Measurements from ENCODE around the gene USP48. TPM values are rescaled to one million over a fixed set of nuclear protein-coding genes. Genes with fewer than 3 reads are reported as not detected.

Gene USP48
- total RNA-seq, 1 experiment from 2014 or later, result 84.8 TPM

DNA sequence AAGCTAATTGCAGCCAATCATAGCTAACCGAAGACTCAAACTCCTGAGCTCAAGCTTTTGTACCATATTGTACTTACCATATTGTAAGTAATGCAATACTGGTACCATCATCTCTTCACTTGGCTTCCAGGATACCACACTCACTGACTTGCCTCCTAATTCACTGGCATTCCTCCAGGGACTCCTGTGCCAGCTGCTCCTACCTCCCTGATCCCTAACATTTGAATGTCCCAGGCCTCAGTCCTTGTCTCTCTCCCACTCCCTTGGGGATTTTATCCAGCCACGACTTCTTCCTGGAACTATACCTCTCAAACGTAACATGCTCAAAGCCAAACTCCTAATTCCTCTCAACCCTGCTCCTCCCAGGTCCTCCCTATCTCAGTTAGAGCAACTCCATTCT, 33.8 kb downstream of the USP48 start:
- Histone ChIP-seq H3K14ac (ENCODE audit: insufficient read depth, low read length) (no peak overlapping the region), H2BK15ac (ENCODE audit: low read depth, low read length) (no peak overlapping the region), H3K23me2 (ENCODE audit: insufficient read length, low read depth, low read length, poor library complexity, severe bottlenecking) (no peaks in the 10 kb centered on the region), H3K9me3 (ENCODE audit: control insufficient read depth, low read depth, low read length) (no peaks in the 10 kb centered on the region), H2AFZ (ENCODE audit: low read length) (no peak overlapping the region), H4K5ac (ENCODE audit: insufficient read length, low read depth, low read length) (no peak overlapping the region), H3T11ph (ENCODE audit: low read length) (no peak overlapping the region), H2BK5ac (ENCODE audit: insufficient read length, low read length) (no peak overlapping the region), H3K18ac (ENCODE audit: insufficient read length, low read depth, low read length) (no peak overlapping the region), H3K56ac (ENCODE audit: insufficient read length, low read depth, low read length) (no peak overlapping the region), H3K27ac (ENCODE audit: insufficient read length, low read depth, low read length) (no peak overlapping the region), H3K79me2 (ENCODE audit: insufficient read depth, low read length) (no peaks in the 10 kb centered on the region), H2AK5ac (ENCODE audit: insufficient read length, low read length) (no peak overlapping the region), H3K4ac (ENCODE audit: low read depth, low read length) (no peak overlapping the region), H3K27me3 (ENCODE audit: insufficient read depth, low read length) (no peaks in the 10 kb centered on the region), H3K4me2 (ENCODE audit: insufficient read depth, insufficient read length, low read length) (no peak overlapping the region), H4K8ac (replicated peaks; ENCODE audit: insufficient read length, low read depth, low read length) (no peak overlapping the region), H2BK20ac (ENCODE audit: low read depth, low read length, poor library complexity, severe bottlenecking) (no peak overlapping the region), H3K23ac (ENCODE audit: insufficient read length, low read depth, low read length) (no peak overlapping the region), H3K79me1 (ENCODE audit: insufficient read depth, low read depth, low read length, poor library complexity, severe bottlenecking) (no peaks in the 10 kb centered on the region), H4K91ac (ENCODE audit: insufficient read length, low read depth, low read length) (no peak overlapping the region), H3K9ac (ENCODE audit: extremely low read depth, insufficient read length, low read length) (no peak overlapping the region), H3K4me1 (ENCODE audit: insufficient read depth, low read length) (no peaks in the 10 kb centered on the region), H2BK120ac (ENCODE audit: low read depth, low read length, poor library complexity, severe bottlenecking) (no peak overlapping the region), H2BK12ac (ENCODE audit: insufficient read length, low read depth, low read length) (no peak overlapping the region), H4K20me1 (ENCODE audit: control insufficient read depth, insufficient read depth, insufficient read length) (no peaks in the 10 kb centered on the region)
- Mint-ChIP-seq H3K9me3 (no peaks in the 10 kb centered on the region), H3K27me3 (ENCODE audit: low read depth) (no peaks in the 10 kb centered on the region), H3K27ac (peak overlapping the region; percentile 3 to 32 (median 22); a peak in 3 of 7 replicates), H3K4me3 (no peak overlapping the region), H3K4me1 (no peaks in the 10 kb centered on the region), H3K36me3 (ENCODE audit: insufficient read depth in 1 of 3, low read depth in 3 of 3) (peaks cover 10 to 65% (median 52%) of the 10 kb centered on the region in 3 experiments; a peak in 6 of 7 replicates)
- TF ChIP-seq, protein P1, sequence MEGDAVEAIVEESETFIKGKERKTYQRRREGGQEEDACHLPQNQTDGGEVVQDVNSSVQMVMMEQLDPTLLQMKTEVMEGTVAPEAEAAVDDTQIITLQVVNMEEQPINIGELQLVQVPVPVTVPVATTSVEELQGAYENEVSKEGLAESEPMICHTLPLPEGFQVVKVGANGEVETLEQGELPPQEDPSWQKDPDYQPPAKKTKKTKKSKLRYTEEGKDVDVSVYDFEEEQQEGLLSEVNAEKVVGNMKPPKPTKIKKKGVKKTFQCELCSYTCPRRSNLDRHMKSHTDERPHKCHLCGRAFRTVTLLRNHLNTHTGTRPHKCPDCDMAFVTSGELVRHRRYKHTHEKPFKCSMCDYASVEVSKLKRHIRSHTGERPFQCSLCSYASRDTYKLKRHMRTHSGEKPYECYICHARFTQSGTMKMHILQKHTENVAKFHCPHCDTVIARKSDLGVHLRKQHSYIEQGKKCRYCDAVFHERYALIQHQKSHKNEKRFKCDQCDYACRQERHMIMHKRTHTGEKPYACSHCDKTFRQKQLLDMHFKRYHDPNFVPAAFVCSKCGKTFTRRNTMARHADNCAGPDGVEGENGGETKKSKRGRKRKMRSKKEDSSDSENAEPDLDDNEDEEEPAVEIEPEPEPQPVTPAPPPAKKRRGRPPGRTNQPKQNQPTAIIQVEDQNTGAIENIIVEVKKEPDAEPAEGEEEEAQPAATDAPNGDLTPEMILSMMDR (conservative IDR thresholded peaks at IDR 0.05), result no peak
- no CpG with 5 or more reads among the region's 3 CpGs for WGBS (ENCODE audit: extremely low coverage, insufficient read length, low lambda C conversion rate)
- DNase-seq, result no peak
